KMS-11 (cell line): ENCODE results near the gene ZNHIT6.

Source experiments
- H2AFZ ChIP-seq: fragments of 200-600 bp; sonication (generic); 2 replicates; pipeline ENCODE4 v1.6.1; 2016; ENCODE audit warnings: antibody characterized with exemption, mixed run types, low read depth
- H3K27ac ChIP-seq: fragments of 200-600 bp; sonication (generic); 2 replicates; pipeline ENCODE4 v1.6.1; 2016; ENCODE audit warnings: mild to moderate bottlenecking, mixed run types
- H3K27me3 ChIP-seq: fragments of 200-600 bp; sonication (generic); 2 replicates; pipeline ENCODE4 v1.6.1; 2017; ENCODE audit warnings: mild to moderate bottlenecking, low read depth, mixed run types, moderate library complexity; ENCODE audit not compliant: insufficient read depth
- H3K36me3 ChIP-seq: fragments of 200-600 bp; sonication (generic); 2 replicates; pipeline ENCODE4 v1.6.1; 2017; ENCODE audit warnings: mild to moderate bottlenecking, mixed run types; ENCODE audit not compliant: insufficient read depth
- H3K4me1 ChIP-seq: fragments of 200-600 bp; sonication (generic); 2 replicates; pipeline ENCODE4 v1.6.1; 2016; ENCODE audit warnings: mild to moderate bottlenecking, low read depth, mixed run types; ENCODE audit not compliant: poor library complexity, severe bottlenecking
- H3K4me2 ChIP-seq: fragments of 200-600 bp; sonication (generic); 2 replicates; pipeline ENCODE4 v1.7.0; 2016; ENCODE audit warnings: mild to moderate bottlenecking, mixed run types
- H3K4me3 ChIP-seq: fragments of 200-600 bp; sonication (generic); IDR thresholded peaks from 2 replicates; pipeline ENCODE4 v1.6.1; 2017; ENCODE audit warnings: low read depth, low read length, mixed read lengths; ENCODE audit not compliant: insufficient read depth
- H3K79me2 ChIP-seq: fragments of 200-600 bp; sonication (generic); 2 replicates; pipeline ENCODE4 v1.6.1; 2016; ENCODE audit warnings: low read depth, mixed run types; ENCODE audit not compliant: insufficient read depth
- H3K9ac ChIP-seq: fragments of 200-600 bp; sonication (generic); 2 replicates; pipeline ENCODE4 v1.6.1; 2016; ENCODE audit warnings: mild to moderate bottlenecking, mixed run types
- H4K20me1 ChIP-seq: fragments of 200-600 bp; sonication (generic); 2 replicates; pipeline ENCODE4 v1.6.1; 2016; ENCODE audit warnings: mild to moderate bottlenecking, mixed run types; ENCODE audit not compliant: insufficient read depth
- TF ChIP-seq, protein P1 (sequence below): fragments of 200-600 bp; sonication (generic); conservative IDR thresholded peaks from 2 replicates; pipeline ENCODE4 v1.6.1; 2017; ENCODE audit warnings: low read depth, mild to moderate bottlenecking, antibody characterized with exemption, low read length, moderate library complexity, mixed read lengths

Gene ZNHIT6

GRCh38 chr1:85663382-85663781 is 44.9 kb downstream of the ZNHIT6 start:
- no peaks in the 10 kb centered on the region for H3K36me3 ChIP-seq
- no peaks in the 10 kb centered on the region for H4K20me1 ChIP-seq
- H3K4me1 ChIP-seq = no peaks in the 10 kb centered on the region
- no peak overlapping the region for H3K4me3 ChIP-seq
- no peak overlapping the region for H3K9ac ChIP-seq
- H3K27ac ChIP-seq = no peak overlapping the region
- H2AFZ ChIP-seq = no peak overlapping the region
- H3K4me2 ChIP-seq = no peak overlapping the region
- TF ChIP-seq, protein P1, sequence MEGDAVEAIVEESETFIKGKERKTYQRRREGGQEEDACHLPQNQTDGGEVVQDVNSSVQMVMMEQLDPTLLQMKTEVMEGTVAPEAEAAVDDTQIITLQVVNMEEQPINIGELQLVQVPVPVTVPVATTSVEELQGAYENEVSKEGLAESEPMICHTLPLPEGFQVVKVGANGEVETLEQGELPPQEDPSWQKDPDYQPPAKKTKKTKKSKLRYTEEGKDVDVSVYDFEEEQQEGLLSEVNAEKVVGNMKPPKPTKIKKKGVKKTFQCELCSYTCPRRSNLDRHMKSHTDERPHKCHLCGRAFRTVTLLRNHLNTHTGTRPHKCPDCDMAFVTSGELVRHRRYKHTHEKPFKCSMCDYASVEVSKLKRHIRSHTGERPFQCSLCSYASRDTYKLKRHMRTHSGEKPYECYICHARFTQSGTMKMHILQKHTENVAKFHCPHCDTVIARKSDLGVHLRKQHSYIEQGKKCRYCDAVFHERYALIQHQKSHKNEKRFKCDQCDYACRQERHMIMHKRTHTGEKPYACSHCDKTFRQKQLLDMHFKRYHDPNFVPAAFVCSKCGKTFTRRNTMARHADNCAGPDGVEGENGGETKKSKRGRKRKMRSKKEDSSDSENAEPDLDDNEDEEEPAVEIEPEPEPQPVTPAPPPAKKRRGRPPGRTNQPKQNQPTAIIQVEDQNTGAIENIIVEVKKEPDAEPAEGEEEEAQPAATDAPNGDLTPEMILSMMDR = no peak
- H3K79me2 ChIP-seq = no peaks in the 10 kb centered on the region
- H3K27me3 ChIP-seq = no peaks in the 10 kb centered on the region

- no peak overlapping the region for H2AFZ ChIP-seq
- H3K4me3 ChIP-seq = no peak overlapping the region
- no peak overlapping the region for H3K9ac ChIP-seq
- no peak overlapping the region for H3K4me2 ChIP-seq
- H3K4me1 ChIP-seq = no peaks in the 10 kb centered on the region
- no peaks in the 10 kb centered on the region for H3K79me2 ChIP-seq
- H3K36me3 ChIP-seq = no peaks in the 10 kb centered on the region
- no peaks in the 10 kb centered on the region for H3K27me3 ChIP-seq
- no peaks in the 10 kb centered on the region for H4K20me1 ChIP-seq
- no peak overlapping the region for H3K27ac ChIP-seq
- TF ChIP-seq, protein P1 = no peak
Measured at GRCh38 chr1:85661767-85662166, 46.5 kb downstream of the ZNHIT6 start.

- Histone ChIP-seq H3K36me3 (no peaks in the 10 kb centered on the region), H3K4me2 (no peak overlapping the region), H3K79me2 (no peaks in the 10 kb centered on the region), H3K27ac (no peak overlapping the region), H4K20me1 (no peaks in the 10 kb centered on the region), H2AFZ (no peak overlapping the region), H3K4me1 (no peaks in the 10 kb centered on the region), H3K27me3 (no peaks in the 10 kb centered on the region), H3K4me3 (no peak overlapping the region), H3K9ac (no peak overlapping the region)
- TF ChIP-seq, protein P1 = no peak
Measured at GRCh38 chr1:85660541-85660940, 47.7 kb downstream of the ZNHIT6 start.

DNA sequence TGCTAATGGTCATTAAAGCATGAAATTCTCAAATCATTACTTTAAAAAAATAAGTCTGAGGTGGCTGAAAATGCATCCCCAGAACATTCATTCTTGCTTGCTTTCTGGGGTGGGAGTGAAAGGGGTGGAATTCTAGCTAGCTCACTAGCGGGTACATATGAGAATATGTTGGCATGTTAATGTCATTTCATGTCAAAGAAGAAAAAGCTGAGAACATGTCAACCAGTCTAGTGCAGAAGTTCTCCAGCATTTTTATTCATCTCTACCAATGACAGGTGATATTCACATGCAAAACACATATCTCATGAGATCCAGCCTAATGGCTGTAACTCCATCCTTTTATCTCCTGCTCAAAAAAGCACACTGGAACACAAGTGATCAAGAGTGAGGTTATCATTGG is 49.1 kb downstream of the ZNHIT6 start:
- Histone ChIP-seq H3K4me2 (no peak overlapping the region), H4K20me1 (no peaks in the 10 kb centered on the region), H3K27ac (no peak overlapping the region), H2AFZ (no peak overlapping the region), H3K79me2 (no peaks in the 10 kb centered on the region), H3K9ac (no peak overlapping the region), H3K4me1 (no peaks in the 10 kb centered on the region), H3K27me3 (no peaks in the 10 kb centered on the region), H3K4me3 (no peak overlapping the region), H3K36me3 (no peaks in the 10 kb centered on the region)
- TF ChIP-seq, protein P1 = no peak

- H3K9ac ChIP-seq = no peak overlapping the region
Measured at GRCh38 chr1:85656948-85657347, 51.3 kb downstream of the ZNHIT6 start.

More at GRCh38 chr1:85656948-85657347, 51.3 kb downstream of the ZNHIT6 start:
- Histone ChIP-seq H2AFZ (no peak overlapping the region), H3K27me3 (no peaks in the 10 kb centered on the region), H3K79me2 (no peaks in the 10 kb centered on the region), H3K36me3 (no peaks in the 10 kb centered on the region), H3K4me3 (no peak overlapping the region), H3K4me2 (no peak overlapping the region), H4K20me1 (no peaks in the 10 kb centered on the region), H3K27ac (no peak overlapping the region), H3K4me1 (no peaks in the 10 kb centered on the region)
- TF ChIP-seq, protein P1 = no peak
